ENCODE data around the gene SAMD13. TPM values are rescaled to one million over a fixed set of nuclear protein-coding genes. Genes with fewer than 3 reads are reported as not detected.

The SAMD13 gene
- total RNA-seq, 1 experiment from 2014 or later: 0.61 TPM

GRCh38 chr1:84366786-84367185 is 65.3 kb downstream of the SAMD13 start:
- H3K56ac ChIP-seq (ENCODE audit: insufficient read length, low read depth, low read length): no peak overlapping the region
- no peak overlapping the region for H2BK120ac ChIP-seq (ENCODE audit: low read depth, low read length, poor library complexity, severe bottlenecking)
- H3K4me1 ChIP-seq (ENCODE audit: insufficient read depth, low read length): no peaks in the 10 kb centered on the region
- no peak overlapping the region for H4K91ac ChIP-seq (ENCODE audit: insufficient read length, low read depth, low read length)
- no peaks in the 10 kb centered on the region for H3K27me3 ChIP-seq (ENCODE audit: insufficient read depth, low read length)
- H2AFZ ChIP-seq (ENCODE audit: low read length): no peak overlapping the region
- no peak for TF ChIP-seq CTCF (conservative IDR thresholded peaks at IDR 0.05)
- H3K9ac ChIP-seq (ENCODE audit: extremely low read depth, insufficient read length, low read length): no peak overlapping the region
- no peaks in the 10 kb centered on the region for H4K20me1 ChIP-seq (ENCODE audit: control insufficient read depth, insufficient read depth, insufficient read length)
- H3K79me2 ChIP-seq (ENCODE audit: insufficient read depth, low read length): no peaks in the 10 kb centered on the region
- Mint-ChIP-seq H3K4me1 (no peaks in the 10 kb centered on the region), H3K27ac (no peak overlapping the region), H3K36me3 (ENCODE audit: insufficient read depth in 1 of 3, low read depth in 3 of 3) (no peaks in the 10 kb centered on the region; a peak in 1 of 7 replicates), H3K27me3 (ENCODE audit: low read depth) (no peaks in the 10 kb centered on the region; the same call in 1 of the 2 replicates), H3K4me3 (no peak overlapping the region), H3K9me3 (no peaks in the 10 kb centered on the region)
- H3K18ac ChIP-seq (ENCODE audit: insufficient read length, low read depth, low read length): no peak overlapping the region
- H3K4me2 ChIP-seq (ENCODE audit: insufficient read depth, insufficient read length, low read length): no peak overlapping the region
- H3K14ac ChIP-seq (ENCODE audit: insufficient read depth, low read length): no peak overlapping the region
- H4K5ac ChIP-seq (ENCODE audit: insufficient read length, low read depth, low read length): no peak overlapping the region
- no peaks in the 10 kb centered on the region for H3K9me3 ChIP-seq (ENCODE audit: control insufficient read depth, low read depth, low read length)
- no peak overlapping the region for H4K8ac ChIP-seq (replicated peaks; ENCODE audit: insufficient read length, low read depth, low read length)
- H2AK5ac ChIP-seq (ENCODE audit: insufficient read length, low read length): no peak overlapping the region
- no peak overlapping the region for H3K4ac ChIP-seq (ENCODE audit: low read depth, low read length)
- H3K79me1 ChIP-seq (ENCODE audit: insufficient read depth, low read depth, low read length, poor library complexity, severe bottlenecking): no peaks in the 10 kb centered on the region
- no peak overlapping the region for H2BK5ac ChIP-seq (ENCODE audit: insufficient read length, low read length)
- no peak overlapping the region for H2BK15ac ChIP-seq (ENCODE audit: low read depth, low read length)
- H2BK12ac ChIP-seq (ENCODE audit: insufficient read length, low read depth, low read length): no peak overlapping the region
- no peak for DNase-seq
- no peak overlapping the region for H3T11ph ChIP-seq (ENCODE audit: low read length)
- WGBS (ENCODE audit: extremely low coverage, insufficient read length, low lambda C conversion rate): no CpG with 5 or more reads among the region's 2 CpGs
- no peak overlapping the region for H2BK20ac ChIP-seq (ENCODE audit: low read depth, low read length, poor library complexity, severe bottlenecking)
- H3K27ac ChIP-seq (ENCODE audit: insufficient read length, low read depth, low read length): no peak overlapping the region
- H3K23ac ChIP-seq (ENCODE audit: insufficient read length, low read depth, low read length): no peak overlapping the region
- H3K23me2 ChIP-seq (ENCODE audit: insufficient read length, low read depth, low read length, poor library complexity, severe bottlenecking): no peaks in the 10 kb centered on the region
